HepG2 (cell line): ENCODE data around the gene ALPK1. TPM values are rescaled to one million over a fixed set of nuclear protein-coding genes. Genes with fewer than 3 reads are reported as not detected.

Experiments used
- ATAC-seq: fragments of 200-7000 bp; cut with Tn5 transposase; 3 replicates; pipeline ENCODE4 v1.9.1; 2020; ENCODE audit warnings: mild to moderate bottlenecking, moderate library complexity
- BruUV-seq: library from RNA; stranded (reverse); fragments of 400-500 nt; replicated peaks from 2 replicates; lab custom pipeline; 2021; lab: Mats Ljungman, UMichigan
- CTCF ChIA-PET: fragments of 300-600 bp; formaldehyde crosslinking; extraction: SDS; loops from one replicate; lab custom pipeline; 2021; ENCODE audit warnings: low total read pairs, inconsistent platforms, low intra/inter-chr PET ratio; lab: Yijun Ruan, JAX
- POLR2A ChIA-PET: fragments of 350-600 bp; sonication (Branson Sonifier 250); formaldehyde crosslinking; loops from one replicate; lab custom pipeline; 2020; ENCODE audit warnings: antibody characterized with exemption, inconsistent platforms; lab: Yijun Ruan, JAX
- DNase-seq: peaks from one replicate; pipeline ENCODE4 v3.0.0-alpha.2; 2015; ENCODE audit warnings: low spot score
- FAIRE-seq: peaks from 3 replicates; lab custom pipeline; 2011; peaks lifted over from hg19 to GRCh38; lab: Jason Lieb, UNC
- H2AFZ ChIP-seq: one replicate; pipeline ENCODE4 v1.6.1; 2011; ENCODE audit warnings: low read length, inconsistent platforms
- H3K27ac ChIP-seq: fragments of 300-600 bp; 3 replicates; pipeline ENCODE4 v1.8.0; 2011; ENCODE audit warnings: mixed run types, mild to moderate bottlenecking, mixed read lengths, low read length, inconsistent platforms; ENCODE audit not compliant: insufficient read depth; ENCODE audit errors: extremely low read length
- H3K27me3 ChIP-seq, 2 experiments: fragments of 200-600 bp in 1 of 2; 2 replicates in 1 of 2; 3 replicates in 1 of 2; pipeline versions ENCODE4 v1.6.0 to v1.8.0; 2011; ENCODE audit warnings: low read length in 2 of 2, mild to moderate bottlenecking in 2 of 2, moderate library complexity in 2 of 2, inconsistent platforms in 1 of 2; ENCODE audit not compliant: insufficient read depth in 2 of 2, control insufficient read depth in 1 of 2
- H3K36me3 ChIP-seq, 2 experiments: fragments of 200-600 bp in 1 of 2; replicated peaks in 1 of 2; 2 replicates in 1 of 2; 3 replicates in 1 of 2; pipeline versions ENCODE4 v1.5.1 to v1.8.0; 2011; ENCODE audit warnings: low read length in 2 of 2, inconsistent platforms in 1 of 2; ENCODE audit not compliant: insufficient read depth in 2 of 2, control insufficient read depth in 1 of 2
- H3K4me1 ChIP-seq: 2 replicates; pipeline ENCODE4 v1.5.1; 2012; ENCODE audit warnings: low read length, inconsistent platforms; ENCODE audit not compliant: insufficient read depth
- H3K4me2 ChIP-seq: 2 replicates; pipeline ENCODE4 v1.6.0; 2011; ENCODE audit warnings: low read depth, low read length, inconsistent platforms
- H3K4me3 ChIP-seq, 3 experiments: fragments of 200-600 bp in 1 of 3; sonication (generic), shearing (Covaris generic) in 1 of 3; replicated peaks in 1 of 3; 2 replicates each; pipeline ENCODE4 v1.5.1; 2011 to 2016; ENCODE audit warnings: low read length in 3 of 3, inconsistent platforms in 2 of 3, low read depth in 2 of 3, mild to moderate bottlenecking in 2 of 3, control low read depth in 1 of 3, mixed read lengths in 1 of 3; ENCODE audit not compliant: insufficient read depth in 1 of 3
- H3K79me2 ChIP-seq: one replicate; pipeline ENCODE4 v1.6.1; 2011; ENCODE audit warnings: low read length, inconsistent platforms; ENCODE audit not compliant: insufficient read depth
- H3K9ac ChIP-seq: 2 replicates; pipeline ENCODE4 v1.6.0; 2011; ENCODE audit warnings: mild to moderate bottlenecking, low read depth, low read length, inconsistent platforms; ENCODE audit not compliant: insufficient read depth
- H3K9me3 ChIP-seq: 2 replicates; pipeline ENCODE4 v1.5.1; 2012; ENCODE audit warnings: mild to moderate bottlenecking, low read length
- H4K20me1 ChIP-seq: 2 replicates; pipeline ENCODE4 v1.6.0; 2011; ENCODE audit warnings: inconsistent platforms, mild to moderate bottlenecking, low read length, moderate library complexity; ENCODE audit not compliant: insufficient read depth
- CREB1 ChIP-seq, 2 experiments: fragments of 450-650 bp in 1 of 2; IDR thresholded peaks; 2 replicates each; pipeline ENCODE4 v1.6.1; 2016 to 2017; ENCODE audit warnings: control low read depth in 1 of 2, mild to moderate bottlenecking in 1 of 2, missing compliant biosample characterization in 1 of 2, missing genetic modification characterization in 1 of 2
- NAIF1 ChIP-seq: sonication (generic); formaldehyde crosslinking; IDR thresholded peaks from 2 replicates; pipeline ENCODE4 v1.5.0; 2020; ENCODE audit warnings: mild to moderate bottlenecking, missing genetic modification reagents, borderline replicate concordance
- ZNF281 ChIP-seq: sonication (generic); formaldehyde crosslinking; IDR thresholded peaks from 2 replicates; pipeline ENCODE4 v1.4.0; 2020; ENCODE audit warnings: missing genetic modification reagents, borderline replicate concordance
- WGBS: methylation state at CpG from one replicate; pipeline ENCODE4 v1.1.6; 2017; ENCODE audit warnings: low lambda C conversion rate; 5-methylcytosine and 5-hydroxymethylcytosine counted together
- in situ Hi-C: cut with HindIII; loops from 2 replicates; pipeline ENCODE4 v1.10.0; 2017; ENCODE audit warnings: low pct_unique_long_range_greater_than_20kb; ENCODE audit not compliant: extremely low pct_ligation_motif_present
- intact Hi-C: fragments of 100-400 bp; cut with micrococcal nuclease; formaldehyde crosslinking; loops from one replicate; pipeline ENCODE4 v1.10.0; 2022; ENCODE audit not compliant: unreplicated experiment
- polyA plus RNA-seq, 8 experiments: library from polyadenylated mRNA; depleted of rRNA in 3 of 8; stranded (reverse) in 7 of 8; unstranded in 1 of 8; fragments of >200 nt; fragmentation: Illumina TruSeq in 4 of 8; extraction: Trizol in 4 of 8; gene quantifications; 2 replicates each; pipeline versions ENCODE4 v1.2.1 to v1.2.3, GENCODE V29; 2011 to 2016; ENCODE audit warnings: low read depth in 4 of 8, missing spikeins in 1 of 8, mixed read lengths in 1 of 8; ENCODE audit not compliant: insufficient read depth in 1 of 8
- total RNA-seq, 5 experiments: library from RNA; depleted of rRNA; stranded (reverse); fragments of >200 nt; fragmentation: Illumina TruSeq; extraction: Trizol; gene quantifications; 2 replicates each; pipeline ENCODE4 v1.2.3, GENCODE V29; 2016; ENCODE audit warnings: low read depth in 1 of 5

The ALPK1 gene
- total and polyA plus RNA-seq, 2 of the 13 experiments (the other 11 are each of a cell fraction or from before 2014, with no cell fraction given) = 0.61 to 1.3 TPM

- TF ChIP-seq ZNF281 (CRISPR knock-in tag) = no peak
Measured at GRCh38 chr4:112374850-112375249, 77.7 kb downstream of the ALPK1 start (continued).

DNA sequence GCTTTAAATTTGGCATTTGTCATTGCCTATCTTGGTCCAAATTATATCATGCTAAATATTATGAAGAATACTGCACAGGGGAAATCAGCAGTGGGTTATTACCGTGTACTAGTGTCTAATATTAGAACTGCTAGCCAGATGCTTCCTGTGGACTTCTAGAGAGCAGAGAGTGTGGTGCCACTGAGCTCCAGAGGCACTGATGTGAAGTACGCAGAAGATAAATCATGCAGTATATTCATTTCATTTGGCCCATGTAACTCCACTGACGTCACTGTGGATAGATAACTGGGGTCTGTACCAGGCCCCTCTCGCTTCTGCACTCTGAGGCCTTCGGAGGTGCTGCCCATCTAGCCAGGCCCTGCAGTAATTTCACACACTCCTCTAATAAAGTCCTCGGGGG, 80.0 kb downstream of the ALPK1 start:
- Histone ChIP-seq H3K4me3 (no peak overlapping the region), H3K9me3 (no peaks in the 10 kb centered on the region), H3K27me3 (no peaks in the 10 kb centered on the region), H3K79me2 (no peaks in the 10 kb centered on the region), H2AFZ (no peak overlapping the region), H3K4me2 (no peak overlapping the region), H3K36me3 (no peaks in the 10 kb centered on the region), H3K9ac (no peak overlapping the region), H3K4me1 (no peaks in the 10 kb centered on the region), H4K20me1 (no peaks in the 10 kb centered on the region), H3K27ac (no peak overlapping the region)
- ATAC-seq (no peak), DNase-seq (no peak), FAIRE-seq (no peak)
- TF ChIP-seq CREB1 (IDR thresholded peaks at IDR 0.05) (peak; percentile 74), CREB1 (CRISPR knock-in tag; IDR thresholded peaks at IDR 0.05) (no peak), NAIF1 (CRISPR knock-in tag) (no peak)
- in situ Hi-C loops = no loop called here
- no TSS peak for BruUV-seq
- WGBS = 49% methylated on average over 6 of the region's 6 CpGs
- ChIA-PET POLR2A (no interaction called here), CTCF (no interaction called here)
- intact Hi-C loops = no loop called here
